K562 (cell line): ENCODE measurements around the gene GRK1. TPM values are rescaled to one million over a fixed set of nuclear protein-coding genes. Genes with fewer than 3 reads are reported as not detected.

ENCODE experiments used
- ATAC-seq: fragments of 200-7000 bp; cut with Tn5 transposase; 3 replicates; pipeline ENCODE4 v1.9.1; 2020; ENCODE audit warnings: moderate library complexity
- BruUV-seq: library from RNA; stranded (reverse); fragments of 400-500 nt; replicated peaks from 2 replicates; lab custom pipeline; 2021; lab: Mats Ljungman, UMichigan
- CTCF ChIA-PET: fragments of 300-600 bp; formaldehyde crosslinking; extraction: SDS; loops from one replicate; lab custom pipeline; 2021; ENCODE audit warnings: low intra/inter-chr PET ratio; lab: Yijun Ruan, JAX
- POLR2A ChIA-PET: fragments of 300-600, 350-650 bp; sonication (Branson Sonifier 250); formaldehyde crosslinking; extraction: SDS; loops from one replicate; lab custom pipeline; 2021; ENCODE audit warnings: antibody characterized with exemption, inconsistent platforms; lab: Yijun Ruan, JAX
- DNase-seq, 4 experiments: peaks; one replicate each; pipeline versions ENCODE4 v3.0.0 to v3.0.0-alpha.2; 2011 to 2018; ENCODE audit warnings: low spot score in 3 of 4, mixed read lengths in 3 of 4; ENCODE audit errors: extremely low read depth in 1 of 4
- FAIRE-seq: peaks from 2 replicates; lab custom pipeline; 2011; peaks lifted over from hg19 to GRCh38; lab: Jason Lieb, UNC
- H2AFZ ChIP-seq: 2 replicates; pipeline ENCODE4 v1.6.0; 2011; ENCODE audit warnings: low read depth, low read length, control low read depth, inconsistent platforms
- H3K27ac ChIP-seq: fragments of 200-600 bp; 3 replicates; pipeline ENCODE4 v1.8.0; 2011; ENCODE audit warnings: low read depth, mild to moderate bottlenecking, control low read depth, inconsistent platforms, low read length, moderate library complexity, mixed read lengths; ENCODE audit errors: extremely low read depth
- H3K27me3 ChIP-seq, 2 experiments: fragments of 300-600 bp in 1 of 2; 2 replicates in 1 of 2; 3 replicates in 1 of 2; pipeline versions ENCODE4 v1.6.0 to v1.8.0; 2011; ENCODE audit warnings: inconsistent platforms in 2 of 2, low read length in 2 of 2, mild to moderate bottlenecking in 1 of 2, mixed read lengths in 1 of 2, moderate library complexity in 1 of 2; ENCODE audit not compliant: control insufficient read depth in 2 of 2, insufficient read depth in 2 of 2
- H3K36me3 ChIP-seq: fragments of 300-600 bp; 3 replicates; pipeline ENCODE4 v1.8.0; 2011; ENCODE audit warnings: mild to moderate bottlenecking, low read length, inconsistent platforms; ENCODE audit not compliant: control insufficient read depth, insufficient read depth
- H3K4me1 ChIP-seq, 2 experiments: fragments of 200-600 bp in 1 of 2; replicated peaks in 1 of 2; 2 replicates in 1 of 2; 3 replicates in 1 of 2; pipeline versions ENCODE4 v1.5.1 to v1.8.0; 2011; ENCODE audit warnings: inconsistent platforms in 2 of 2, low read length in 2 of 2, mild to moderate bottlenecking in 1 of 2, mixed read lengths in 1 of 2, moderate library complexity in 1 of 2; ENCODE audit not compliant: control insufficient read depth in 2 of 2, insufficient read depth in 2 of 2
- H3K4me2 ChIP-seq: 2 replicates; pipeline ENCODE4 v1.6.1; 2011; ENCODE audit warnings: low read length, control low read depth, inconsistent platforms, mixed read lengths; ENCODE audit not compliant: insufficient read depth
- H3K4me3 ChIP-seq: fragments of 200-600 bp; sonication (generic), shearing (Covaris generic); 2 replicates; pipeline ENCODE4 v1.5.1; 2016; ENCODE audit warnings: control low read depth, inconsistent platforms
- H3K79me2 ChIP-seq: fragments of 200-600 bp; 3 replicates; pipeline ENCODE4 v1.8.0; 2011; ENCODE audit warnings: low read length, inconsistent platforms; ENCODE audit not compliant: control insufficient read depth, insufficient read depth
- H3K9ac ChIP-seq, 2 experiments: 2 replicates each; pipeline versions ENCODE4 v1.6.0 to v1.6.1; 2011; ENCODE audit warnings: low read depth in 2 of 2, low read length in 2 of 2, control low read depth in 1 of 2, inconsistent platforms in 1 of 2, mild to moderate bottlenecking in 1 of 2, mixed read lengths in 1 of 2; ENCODE audit not compliant: insufficient read depth in 1 of 2
- H3K9me1 ChIP-seq: one replicate; pipeline ENCODE4 v1.6.0; 2011; ENCODE audit warnings: inconsistent platforms, mild to moderate bottlenecking, low read length, moderate library complexity; ENCODE audit not compliant: control insufficient read depth, insufficient read depth
- H3K9me3 ChIP-seq: replicated peaks from 2 replicates; pipeline ENCODE4 v1.5.1; 2011; ENCODE audit warnings: low read depth, low read length, inconsistent platforms; ENCODE audit not compliant: control insufficient read depth, insufficient read depth
- H4K20me1 ChIP-seq: replicated peaks from 2 replicates; pipeline ENCODE4 v1.6.1; 2011; ENCODE audit warnings: low read length, inconsistent platforms, mixed read lengths; ENCODE audit not compliant: control insufficient read depth, insufficient read depth
- CBX1 ChIP-seq: sonication (generic); IDR thresholded peaks from 2 replicates; pipeline ENCODE4 v1.6.1; 2016; ENCODE audit warnings: antibody characterized with exemption, low read depth, mild to moderate bottlenecking
- FUS ChIP-seq: fragments of 200-400 bp; formaldehyde crosslinking; optimal IDR thresholded peaks from 2 replicates; pipeline ENCODE3; 2017; ENCODE audit warnings: low read depth, low read length
- LEF1 ChIP-seq: fragments of 450-650 bp; IDR thresholded peaks from 2 replicates; pipeline ENCODE4 v1.6.1; 2016; ENCODE audit warnings: mild to moderate bottlenecking
- MCM5 ChIP-seq: fragments of 450-650 bp; IDR thresholded peaks from 2 replicates; pipeline ENCODE4 v1.6.1; 2016; ENCODE audit warnings: low read depth
- NFYB ChIP-seq: IDR thresholded peaks from 2 replicates; pipeline ENCODE4 v1.6.1; 2011; ENCODE audit warnings: mild to moderate bottlenecking, moderate library complexity; ENCODE audit not compliant: insufficient read length; ENCODE audit errors: extremely low read depth
- PCBP2 ChIP-seq: fragments of 200-400 bp; formaldehyde crosslinking; IDR thresholded peaks from 2 replicates; pipeline ENCODE4 v1.6.1; 2018; ENCODE audit warnings: low read length, low read depth, mild to moderate bottlenecking, moderate library complexity; ENCODE audit not compliant: poor library complexity, severe bottlenecking
- POLR2G ChIP-seq: fragments of 200-400 bp; formaldehyde crosslinking; IDR thresholded peaks from 2 replicates; pipeline ENCODE4 v1.6.1; 2017; ENCODE audit warnings: low read depth, mild to moderate bottlenecking, antibody characterized with exemption, low read length, moderate library complexity
- RBM14 ChIP-seq: fragments of 200-400 bp; formaldehyde crosslinking; IDR thresholded peaks from 2 replicates; pipeline ENCODE4 v1.6.1; 2018; ENCODE audit warnings: low read depth, mild to moderate bottlenecking, low read length, moderate library complexity, borderline replicate concordance; ENCODE audit not compliant: insufficient read depth
- SRSF7 ChIP-seq: fragments of 200-400 bp; formaldehyde crosslinking; optimal IDR thresholded peaks from 2 replicates; pipeline ENCODE3; 2017; ENCODE audit warnings: mild to moderate bottlenecking, low read depth, low read length
- ZBTB33 ChIP-seq: sonication (generic); formaldehyde crosslinking; IDR thresholded peaks from 2 replicates; pipeline ENCODE4 v1.8.1; 2023; ENCODE audit warnings: mild to moderate bottlenecking, missing genetic modification reagents
- WGBS: fragments of 100-300 bp; shearing (Covaris generic); methylation state at CpG from one replicate; pipeline ENCODE4 v1.1.6; 2016; ENCODE audit warnings: low coverage, mixed read lengths; ENCODE audit not compliant: insufficient coverage; ENCODE audit errors: missing lambda C conversion rate; 5-methylcytosine and 5-hydroxymethylcytosine counted together
- in situ Hi-C: fragments of 300-500 bp; cut with MboI; formaldehyde crosslinking; loops from 4 replicates; pipeline ENCODE4 v1.15.0; 2018; ENCODE audit warnings: inconsistent platforms, mixed read lengths
- intact Hi-C: fragments of 100-400 bp; cut with micrococcal nuclease; formaldehyde crosslinking; loops from 2 replicates; pipeline ENCODE4 v1.14.2; 2022
- polyA plus RNA-seq, 8 experiments: library from polyadenylated mRNA; depleted of rRNA in 4 of 8; stranded (reverse) in 5 of 8; unstranded in 3 of 8; fragments of >200 nt; fragmentation: Nextera tagmentation in 2 of 8; fragmentation: Illumina TruSeq in 1 of 8; extraction: Ambion mirVana in 2 of 8; extraction: Trizol in 1 of 8; gene quantifications; 2 replicates each; pipeline versions ENCODE4 v1.2.1 to v1.2.3, GENCODE V29; 2011 to 2014; ENCODE audit warnings: inconsistent platforms in 1 of 8, missing spikeins in 1 of 8
- total RNA-seq, 7 experiments: library from RNA; depleted of rRNA in 6 of 7; stranded (reverse); fragments of >200 nt in 6 of 7; fragmentation: Illumina TruSeq in 2 of 7; extraction: Trizol in 2 of 7; gene quantifications; 2 replicates each; pipeline versions ENCODE4 v1.2.1 to v1.2.3, GENCODE V29; 2011 to 2021; ENCODE audit warnings: low replicate concordance in 1 of 7

The GRK1 gene
- total and polyA plus RNA-seq, 9 of the 15 experiments (the other 6 are each of a cell fraction or from before 2014, with no cell fraction given) = 0.09 TPM; not detected in 8

- H3K4me1 ChIP-seq = no peaks in the 10 kb centered on the region
- H3K36me3 ChIP-seq = peaks cover 69% of the 10 kb centered on the region; the same call in 2 of the 3 replicates
- H3K9me1 ChIP-seq = no peaks in the 10 kb centered on the region
- H3K27ac ChIP-seq = no peak overlapping the region
- BruUV-seq = no TSS peak
- ChIA-PET POLR2A (interaction anchor here (0.6 kb wide), 1 partner anchor 8 kb away, joined by 3 read pairs; no protein-coding TSS in a partner anchor), CTCF (no interaction called here)
- H3K27me3 ChIP-seq = no peaks in the 10 kb centered on the region
- no peak for ATAC-seq
- TF ChIP-seq POLR2G (0 out of 2 replicates have a peak, but pooled peaks have one; percentile 17), MCM5 (no peak), SRSF7 (no peak)
- WGBS = 100% methylated on average over 1 of the region's 20 CpGs
- in situ Hi-C loops (no loop called here), intact Hi-C loops (no loop called here)
- H3K9ac ChIP-seq = no peak overlapping the region
- H3K9me3 ChIP-seq = no peaks in the 10 kb centered on the region
- no peak overlapping the region for H3K4me2 ChIP-seq
- H3K4me3 ChIP-seq = no peak overlapping the region
- no peak for FAIRE-seq
- H3K79me2 ChIP-seq = peaks cover 59% of the 10 kb centered on the region
- DNase-seq = no peak
- H4K20me1 ChIP-seq = no peaks in the 10 kb centered on the region
- H2AFZ ChIP-seq = no peak overlapping the region
These were observed 43.4 kb upstream of the GRK1 start for GRCh38 chr13:113623491-113624234.

- H3K79me2 ChIP-seq = peaks cover 59% of the 10 kb centered on the region
- TF ChIP-seq ZBTB33 (CRISPR knock-in tag) = no peak
- TF ChIP-seq FUS = no peak
- no peak for TF ChIP-seq LEF1
- no peak for TF ChIP-seq RBM14
- no peak for TF ChIP-seq PCBP2
- no peak for TF ChIP-seq CBX1
- TF ChIP-seq NFYB = no peak
These were observed 42.8 kb upstream of the GRK1 start for GRCh38 chr13:113624235-113624587.

More at GRCh38 chr13:113624235-113624587, 42.8 kb upstream of the GRK1 start:
- Histone ChIP-seq H3K36me3 (peaks cover 71% of the 10 kb centered on the region; the same call in 2 of the 3 replicates), H2AFZ (no peak overlapping the region), H3K4me2 (no peak overlapping the region), H3K9me3 (no peaks in the 10 kb centered on the region), H3K9ac (no peak overlapping the region), H3K4me3 (no peak overlapping the region), H3K27me3 (no peaks in the 10 kb centered on the region), H3K9me1 (no peaks in the 10 kb centered on the region), H3K27ac (no peak overlapping the region), H3K4me1 (no peaks in the 10 kb centered on the region), H4K20me1 (no peaks in the 10 kb centered on the region)
- WGBS = 95% methylated on average over 8 of the region's 9 CpGs
- intact Hi-C loops = no loop called here
- BruUV-seq = no TSS peak
- ChIA-PET CTCF (no interaction called here), POLR2A (no interaction called here)
- FAIRE-seq = no peak
- no peak for DNase-seq
- in situ Hi-C loops = no loop called here
- ATAC-seq = no peak
